NT2/D1 (cell line): ENCODE measurements around the gene ATP10A.

Source experiments
- DNase-seq: peaks from one replicate; pipeline ENCODE4 v3.0.0-alpha.2; 2011; ENCODE audit warnings: low read depth, low spot score
- H3K27me3 ChIP-seq: 2 replicates; pipeline ENCODE4 v1.6.0; 2011; ENCODE audit warnings: mild to moderate bottlenecking; ENCODE audit not compliant: insufficient read length, insufficient read depth
- H3K36me3 ChIP-seq: 2 replicates; pipeline ENCODE4 v1.6.1; 2011; ENCODE audit warnings: mild to moderate bottlenecking, low read length, mixed read lengths; ENCODE audit not compliant: insufficient read depth, insufficient read length
- H3K4me1 ChIP-seq: 2 replicates; pipeline ENCODE4 v1.5.1; 2011; ENCODE audit not compliant: insufficient read depth, insufficient read length
- H3K4me3 ChIP-seq: 2 replicates; pipeline ENCODE4 v1.5.1; 2011; ENCODE audit warnings: low read depth; ENCODE audit not compliant: insufficient read length
- H3K9ac ChIP-seq: 2 replicates; pipeline ENCODE4 v1.6.0; 2011; ENCODE audit warnings: low read depth; ENCODE audit not compliant: insufficient read length
- H3K9me3 ChIP-seq: 2 replicates; pipeline ENCODE4 v1.5.1; 2011; ENCODE audit warnings: mild to moderate bottlenecking, low read length; ENCODE audit not compliant: insufficient read depth
- SUZ12 ChIP-seq: IDR thresholded peaks from 2 replicates; pipeline ENCODE4 v1.6.1; 2011; ENCODE audit not compliant: insufficient read length, insufficient read depth; ENCODE audit errors: extremely low read depth
- YY1 ChIP-seq: IDR thresholded peaks from 2 replicates; pipeline ENCODE4 v1.6.1; 2011; ENCODE audit not compliant: insufficient read length, insufficient read depth
- ZNF274 ChIP-seq: IDR thresholded peaks from 2 replicates; pipeline ENCODE4 v1.6.1; 2011; ENCODE audit warnings: mild to moderate bottlenecking, low read depth, low read length

The ATP10A gene

GRCh38 chr15:25870938-25871337 is 7.8 kb upstream of the ATP10A start:
- H3K4me1 ChIP-seq, result no peaks in the 10 kb centered on the region
- peaks cover 3% of the 10 kb centered on the region for H3K27me3 ChIP-seq
- no peaks in the 10 kb centered on the region for H3K9me3 ChIP-seq
- TF ChIP-seq YY1 (no peak), ZNF274 (no peak), SUZ12 (no peak)
- H3K9ac ChIP-seq, result no peak overlapping the region
- no peaks in the 10 kb centered on the region for H3K36me3 ChIP-seq
- DNase-seq, result no peak
- H3K4me3 ChIP-seq, result no peak overlapping the region

- Histone ChIP-seq H3K27me3 (peaks cover 15% of the 10 kb centered on the region), H3K9ac (no peak overlapping the region), H3K36me3 (no peaks in the 10 kb centered on the region), H3K9me3 (no peaks in the 10 kb centered on the region), H3K4me3 (no peak overlapping the region), H3K4me1 (no peaks in the 10 kb centered on the region)
- TF ChIP-seq SUZ12 (no peak), ZNF274 (no peak), YY1 (no peak)
- DNase-seq, result no peak
These were observed 6.6 kb upstream of the ATP10A start for GRCh38 chr15:25869701-25870100.

GRCh38 chr15:25866874-25867273 is 3.7 kb upstream of the ATP10A start:
- Histone ChIP-seq H3K4me3 (no peak overlapping the region), H3K36me3 (no peaks in the 10 kb centered on the region), H3K9me3 (no peaks in the 10 kb centered on the region), H3K27me3 (peaks cover 44% of the 10 kb centered on the region), H3K4me1 (peaks cover 3% of the 10 kb centered on the region), H3K9ac (no peak overlapping the region)
- DNase-seq, result no peak
- no peak for TF ChIP-seq ZNF274
- TF ChIP-seq SUZ12, result no peak
- TF ChIP-seq YY1, result no peak

GRCh38 chr15:25866251-25866650 is 3.1 kb upstream of the ATP10A start:
- TF ChIP-seq ZNF274, result no peak
- no peak for TF ChIP-seq YY1
- TF ChIP-seq SUZ12, result no peak
- peaks cover 50% of the 10 kb centered on the region for H3K27me3 ChIP-seq

GRCh38 chr15:25864966-25865365 is 1.8 kb upstream of the ATP10A start:
- Histone ChIP-seq H3K4me3 (no peak overlapping the region), H3K4me1 (peaks cover 3% of the 10 kb centered on the region), H3K36me3 (no peaks in the 10 kb centered on the region), H3K27me3 (peaks cover 63% of the 10 kb centered on the region), H3K9ac (no peak overlapping the region), H3K9me3 (no peaks in the 10 kb centered on the region)
- no peak for TF ChIP-seq ZNF274
- no peak for TF ChIP-seq SUZ12
- TF ChIP-seq YY1, result no peak
- no peak for DNase-seq

More at GRCh38 chr15:25866251-25866650, 3.1 kb upstream of the ATP10A start:
- Histone ChIP-seq H3K9me3 (no peaks in the 10 kb centered on the region), H3K9ac (no peak overlapping the region), H3K4me1 (peaks cover 3% of the 10 kb centered on the region), H3K4me3 (no peak overlapping the region), H3K36me3 (no peaks in the 10 kb centered on the region)
- DNase-seq, result no peak

GRCh38 chr15:25863968-25864580 is 947 bp upstream of the ATP10A start:
- Histone ChIP-seq H3K9me3 (no peaks in the 10 kb centered on the region), H3K4me1 (peaks cover 3% of the 10 kb centered on the region), H3K4me3 (no peak overlapping the region), H3K36me3 (no peaks in the 10 kb centered on the region), H3K9ac (no peak overlapping the region), H3K27me3 (peaks cover 69% of the 10 kb centered on the region)
- no peak for TF ChIP-seq SUZ12
- no peak for TF ChIP-seq YY1
- no peak for TF ChIP-seq ZNF274
- no peak for DNase-seq

- peak overlapping the region; percentile 61 for H3K4me3 ChIP-seq
- peak overlapping the region; percentile 74 for H3K9ac ChIP-seq
These were observed 536 bp downstream of the ATP10A start for GRCh38 chr15:25862472-25863110.

More at GRCh38 chr15:25862472-25863110, 536 bp downstream of the ATP10A start:
- TF ChIP-seq YY1 (no peak), SUZ12 (no peak), ZNF274 (no peak)
- H3K4me1 ChIP-seq, result peaks cover 3% of the 10 kb centered on the region
- H3K27me3 ChIP-seq, result peaks cover 69% of the 10 kb centered on the region
- no peak for DNase-seq
- no peaks in the 10 kb centered on the region for H3K36me3 ChIP-seq
- H3K9me3 ChIP-seq, result no peaks in the 10 kb centered on the region
